Adrenal gland (tissue), 5 donors: ENCODE data around the gene SAMD4A.

Experiments
- POLR2A ChIP-seq, 2 donors: fragments of 450-650 bp; IDR thresholded peaks; one replicate each; pipeline ENCODE4 v1.6.1; 2017; ENCODE audit warnings: antibody characterized with exemption in 2 of 2, mild to moderate bottlenecking in 2 of 2, moderate library complexity in 1 of 2
- TF ChIP-seq, protein P1 (sequence below), 6 experiments: fragments of 450-650 bp in 4 of 6; fragments of 200-600 bp in 2 of 6; sonication (generic) in 1 of 6; IDR thresholded peaks; 1 replicate in 5 of 6; 2 replicates in 1 of 6; pipeline versions ENCODE4 v1.5.1 to v1.8.0; 2016 to 2021; ENCODE audit warnings: antibody characterized with exemption in 6 of 6, mild to moderate bottlenecking in 2 of 6, moderate library complexity in 1 of 6
- donor health status: DM: no; HTN: no; CAD: no.

DNA sequence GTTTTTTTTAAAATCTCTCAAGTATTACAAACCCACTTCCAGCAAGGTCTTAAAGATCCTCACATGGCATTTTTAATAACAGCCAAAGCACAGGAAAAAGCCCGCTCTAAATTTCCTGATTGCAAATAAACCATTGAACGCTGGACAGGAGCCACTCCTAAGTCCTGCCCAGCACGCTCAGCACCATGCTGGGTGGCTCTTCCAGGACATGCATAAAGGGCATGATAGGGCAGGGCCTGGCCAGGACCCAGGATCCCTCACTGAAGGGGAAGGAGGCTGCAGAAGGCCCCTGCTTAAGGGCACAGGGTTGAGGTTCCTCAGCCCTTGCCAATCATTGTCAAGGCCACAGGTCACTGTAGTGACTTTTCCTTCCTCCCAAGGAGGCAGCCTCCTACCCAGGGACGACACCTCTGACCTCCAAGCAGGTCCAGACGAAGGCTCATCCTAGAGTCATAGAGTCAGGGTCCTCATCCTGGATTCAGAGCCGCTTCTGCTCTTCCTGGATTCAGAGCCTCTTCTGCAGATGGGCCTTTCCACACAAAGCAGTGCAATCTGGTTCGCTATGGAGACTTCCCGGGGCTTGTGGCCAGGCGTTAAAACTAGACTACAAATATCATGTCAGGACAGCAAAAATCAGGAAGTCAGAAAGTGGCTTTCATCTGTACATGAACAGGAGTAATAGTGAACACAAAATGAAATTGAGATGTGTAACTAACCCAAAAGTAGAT is 211.9 kb downstream of the SAMD4A start:
- TF ChIP-seq, protein P1, sequence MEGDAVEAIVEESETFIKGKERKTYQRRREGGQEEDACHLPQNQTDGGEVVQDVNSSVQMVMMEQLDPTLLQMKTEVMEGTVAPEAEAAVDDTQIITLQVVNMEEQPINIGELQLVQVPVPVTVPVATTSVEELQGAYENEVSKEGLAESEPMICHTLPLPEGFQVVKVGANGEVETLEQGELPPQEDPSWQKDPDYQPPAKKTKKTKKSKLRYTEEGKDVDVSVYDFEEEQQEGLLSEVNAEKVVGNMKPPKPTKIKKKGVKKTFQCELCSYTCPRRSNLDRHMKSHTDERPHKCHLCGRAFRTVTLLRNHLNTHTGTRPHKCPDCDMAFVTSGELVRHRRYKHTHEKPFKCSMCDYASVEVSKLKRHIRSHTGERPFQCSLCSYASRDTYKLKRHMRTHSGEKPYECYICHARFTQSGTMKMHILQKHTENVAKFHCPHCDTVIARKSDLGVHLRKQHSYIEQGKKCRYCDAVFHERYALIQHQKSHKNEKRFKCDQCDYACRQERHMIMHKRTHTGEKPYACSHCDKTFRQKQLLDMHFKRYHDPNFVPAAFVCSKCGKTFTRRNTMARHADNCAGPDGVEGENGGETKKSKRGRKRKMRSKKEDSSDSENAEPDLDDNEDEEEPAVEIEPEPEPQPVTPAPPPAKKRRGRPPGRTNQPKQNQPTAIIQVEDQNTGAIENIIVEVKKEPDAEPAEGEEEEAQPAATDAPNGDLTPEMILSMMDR (IDR thresholded peaks at IDR 0.05): no peak
- no peak for TF ChIP-seq POLR2A (IDR thresholded peaks at IDR 0.05)
